ENCODE results near the gene DCBLD1.

The DCBLD1 gene

DNA sequence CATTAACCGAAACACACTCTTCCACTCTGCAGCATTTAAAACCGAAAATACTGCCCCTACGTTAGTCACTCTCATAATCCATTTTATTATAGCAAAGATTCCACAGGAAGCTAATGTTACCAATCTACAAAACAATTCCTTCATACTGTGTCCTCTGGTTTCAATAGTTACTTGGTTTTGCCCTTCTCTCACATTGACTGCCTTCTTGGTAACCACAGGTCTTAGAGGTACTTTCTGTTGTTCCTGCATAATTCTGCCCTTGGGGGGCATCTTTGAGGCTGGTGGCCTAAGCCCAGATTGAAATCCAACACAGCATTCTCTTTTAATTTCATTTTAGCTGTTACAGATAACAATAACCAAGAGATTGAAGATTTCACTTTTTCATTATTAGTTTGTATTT, 9.8 kb upstream of the DCBLD1 start:
- no peak for DNase-seq (ENCODE audit: low read depth)

DNA sequence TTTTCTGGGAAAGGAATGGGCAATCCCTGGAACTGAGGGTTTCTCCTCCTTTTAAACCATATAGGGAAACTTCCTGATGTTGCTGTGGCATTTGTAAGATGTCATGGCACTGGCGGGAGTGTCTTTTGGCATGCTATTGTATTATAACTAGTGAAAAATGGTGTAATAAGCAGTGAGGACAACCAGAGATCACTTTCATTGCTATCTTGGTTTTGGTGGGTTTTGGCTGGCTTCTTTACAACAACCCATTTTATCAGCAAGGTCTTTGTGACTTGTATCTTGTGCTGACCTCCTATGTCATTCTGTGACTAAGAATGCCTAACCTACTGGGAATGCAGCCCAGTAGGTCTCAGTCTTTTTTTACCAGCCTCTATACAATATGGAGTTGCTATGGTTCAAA, 9.1 kb upstream of the DCBLD1 start:
- DNase-seq (ENCODE audit: low read depth): no peak

DNA sequence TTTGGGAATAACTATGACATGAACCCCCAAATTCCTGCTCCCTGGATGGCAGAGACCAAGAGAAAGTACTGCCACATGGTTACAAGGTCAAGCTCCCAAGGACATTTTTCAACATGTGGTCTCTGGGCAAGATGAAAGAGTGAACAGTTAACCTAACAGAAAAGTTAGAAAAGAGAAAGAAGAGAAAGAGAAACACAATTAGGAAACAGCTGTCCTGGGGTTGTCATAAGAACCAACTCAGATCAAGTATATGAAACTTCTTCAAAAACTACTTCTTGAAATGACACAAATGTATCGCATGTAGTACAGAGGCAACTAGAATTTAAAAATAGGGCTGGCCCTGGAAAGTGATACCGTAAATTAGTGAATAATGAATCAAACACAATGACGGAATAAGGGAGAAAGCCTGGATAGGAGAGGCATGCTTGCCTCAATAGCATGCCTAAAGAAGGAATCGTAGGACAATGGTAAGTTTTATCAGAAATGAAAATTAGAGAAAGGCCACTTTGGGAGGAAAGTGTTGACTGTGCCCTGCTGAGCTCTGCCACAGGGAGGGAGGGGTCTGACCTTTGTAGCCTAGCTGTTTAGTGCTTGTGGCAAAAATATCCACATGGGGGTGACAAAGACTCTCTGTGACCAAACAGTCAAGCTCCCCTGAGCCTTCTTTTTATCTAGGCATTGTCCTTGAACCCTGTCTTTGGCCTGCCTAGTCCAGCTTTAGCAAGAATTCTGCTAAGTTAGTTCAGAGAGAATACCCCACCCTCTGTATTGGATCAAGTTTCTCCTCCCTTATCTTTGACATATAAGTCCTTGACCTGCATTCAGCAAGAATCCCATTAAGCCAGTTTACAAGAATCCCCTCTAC, 4.3 kb upstream of the DCBLD1 start:
- no peak for DNase-seq (ENCODE audit: low read depth)

DNA sequence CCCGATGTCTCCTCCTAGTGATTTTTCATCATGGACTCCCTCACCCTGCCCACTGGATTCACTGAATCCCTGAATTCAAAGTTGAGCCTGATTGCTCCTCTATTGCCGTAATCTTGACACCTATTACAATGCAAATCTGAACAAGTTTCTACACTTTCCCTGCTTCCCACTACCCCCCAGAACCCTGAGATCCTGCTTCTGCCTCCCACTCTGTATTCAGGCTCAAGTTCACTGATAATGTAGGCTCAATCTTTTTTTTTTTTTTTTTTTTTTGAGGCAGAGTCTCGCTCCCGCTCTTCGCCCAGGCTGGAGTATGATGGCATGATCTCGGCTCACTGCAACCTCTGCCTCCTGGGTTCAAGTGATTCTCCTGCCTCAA, 3.6 kb upstream of the DCBLD1 start:
- no peak for DNase-seq (ENCODE audit: low read depth)

DNA sequence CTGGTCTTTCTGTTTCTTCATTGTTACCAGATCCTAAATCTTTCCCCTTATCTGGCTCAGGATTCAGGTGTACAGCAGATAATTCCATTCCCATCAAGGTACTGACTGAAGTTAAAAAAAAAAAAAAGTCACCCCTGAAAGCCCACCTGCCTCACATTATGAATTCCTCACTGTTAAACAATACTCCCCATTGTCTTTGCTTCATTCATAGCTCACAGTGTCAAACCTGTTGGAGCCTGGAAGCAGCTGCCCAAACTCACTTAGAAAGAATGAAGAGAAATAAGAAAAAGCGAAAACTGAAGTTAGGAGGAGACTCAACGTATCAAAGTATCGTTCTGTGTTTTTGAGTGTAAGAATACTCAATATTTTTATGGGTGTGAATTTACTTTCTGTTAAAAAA, 1.8 kb upstream of the DCBLD1 start:
- DNase-seq (ENCODE audit: low read depth): no peak

DNA sequence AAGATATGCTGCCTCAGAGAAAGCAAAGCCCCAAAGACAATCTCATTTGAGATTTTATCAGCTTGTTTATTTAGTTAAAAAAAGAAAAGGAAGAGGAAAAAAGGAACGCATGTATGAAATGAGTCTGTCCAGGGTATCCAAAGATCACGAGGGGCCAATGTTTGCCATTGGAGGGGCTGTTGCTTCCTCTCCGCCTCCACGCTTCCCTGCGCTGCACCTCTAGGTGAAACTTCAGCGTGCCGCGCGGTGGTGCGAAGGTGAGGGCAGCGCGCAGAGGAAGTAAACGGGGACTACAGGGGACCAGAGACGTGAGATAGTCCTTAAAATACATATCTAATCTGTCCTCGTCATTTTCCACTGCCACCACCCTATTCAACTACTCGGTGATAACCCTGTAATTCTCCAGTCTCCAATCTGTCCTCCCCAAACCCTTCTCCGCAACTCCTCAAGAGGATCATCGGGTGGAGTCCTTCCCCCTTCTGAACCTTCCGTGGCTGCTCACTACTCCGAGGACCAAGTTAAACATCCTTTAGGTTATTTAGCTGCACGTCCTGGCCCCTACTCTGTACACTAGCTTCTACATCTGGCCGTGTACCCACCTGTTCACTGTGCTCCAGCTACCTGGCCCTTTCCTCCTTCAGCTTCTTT, 1.1 kb upstream of the DCBLD1 start:
- DNase-seq (ENCODE audit: low read depth): no peak

DNA sequence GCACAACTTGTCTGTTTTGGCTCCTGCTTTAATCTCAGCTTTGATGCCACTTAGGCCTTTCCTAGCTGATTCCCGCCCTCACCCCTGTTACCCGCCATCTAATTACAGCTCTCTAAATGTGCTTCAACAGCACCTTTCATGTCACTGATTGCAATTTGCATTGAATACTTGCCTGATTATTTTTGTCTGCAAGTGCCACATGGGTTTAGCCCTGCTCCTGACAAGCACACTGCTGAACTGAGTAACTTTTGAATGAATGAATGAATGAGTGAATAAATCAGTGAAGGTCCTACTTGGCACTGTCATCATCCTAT, 591 bp upstream of the DCBLD1 start:
- DNase-seq (ENCODE audit: low read depth): no peak

DNA sequence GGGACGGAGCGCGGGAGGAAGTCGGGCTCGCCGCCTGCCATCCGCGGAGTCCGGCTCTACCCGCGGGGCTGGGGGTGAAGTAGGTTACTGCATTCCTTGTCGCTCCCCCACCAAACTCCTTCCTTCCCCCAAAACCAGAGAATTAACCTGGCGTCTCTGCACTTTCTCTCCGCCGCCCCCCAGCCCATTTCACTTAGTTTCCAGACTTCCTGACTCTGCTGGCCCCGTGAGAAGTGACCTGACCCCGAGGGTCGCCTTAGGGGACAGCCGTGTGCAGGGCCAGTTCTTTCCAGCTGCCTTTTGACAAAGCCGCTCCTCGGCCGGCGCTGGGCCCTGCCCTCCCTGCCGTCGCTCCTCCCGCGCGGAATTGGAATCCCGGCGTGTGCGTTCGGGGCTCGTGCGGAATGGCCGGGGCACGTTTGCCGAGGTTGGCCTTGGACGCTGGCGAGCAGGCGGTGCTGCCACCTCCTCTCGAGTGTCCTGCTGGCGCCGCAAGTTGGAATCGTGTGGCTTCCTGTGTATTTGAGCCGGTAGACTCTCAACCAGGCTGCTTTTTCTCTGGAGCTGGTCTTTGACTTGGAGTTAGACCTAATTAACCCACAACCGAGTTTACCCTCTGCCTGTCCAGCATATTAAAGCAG, 650 bp downstream of the DCBLD1 start:
- no peak for DNase-seq (ENCODE audit: low read depth)

DNA sequence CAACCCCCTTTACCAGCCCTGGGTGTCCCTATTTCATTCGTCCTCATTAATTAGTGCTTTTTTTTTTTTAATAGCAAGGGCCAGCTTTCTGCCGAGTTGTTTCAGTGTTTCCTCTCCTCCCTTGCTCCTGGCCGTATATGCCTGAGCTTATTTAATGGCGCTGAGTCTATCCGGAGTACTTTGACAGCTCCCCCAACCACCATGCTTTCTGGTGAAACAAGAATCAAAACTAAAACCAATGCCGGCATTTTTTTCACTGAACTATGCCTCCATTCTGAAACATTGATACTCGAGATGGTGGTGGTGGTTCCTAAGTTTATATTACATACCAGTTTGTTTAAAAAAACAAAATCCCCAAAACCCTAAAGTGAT, 1.2 kb downstream of the DCBLD1 start:
- DNase-seq (ENCODE audit: low read depth): no peak

DNA sequence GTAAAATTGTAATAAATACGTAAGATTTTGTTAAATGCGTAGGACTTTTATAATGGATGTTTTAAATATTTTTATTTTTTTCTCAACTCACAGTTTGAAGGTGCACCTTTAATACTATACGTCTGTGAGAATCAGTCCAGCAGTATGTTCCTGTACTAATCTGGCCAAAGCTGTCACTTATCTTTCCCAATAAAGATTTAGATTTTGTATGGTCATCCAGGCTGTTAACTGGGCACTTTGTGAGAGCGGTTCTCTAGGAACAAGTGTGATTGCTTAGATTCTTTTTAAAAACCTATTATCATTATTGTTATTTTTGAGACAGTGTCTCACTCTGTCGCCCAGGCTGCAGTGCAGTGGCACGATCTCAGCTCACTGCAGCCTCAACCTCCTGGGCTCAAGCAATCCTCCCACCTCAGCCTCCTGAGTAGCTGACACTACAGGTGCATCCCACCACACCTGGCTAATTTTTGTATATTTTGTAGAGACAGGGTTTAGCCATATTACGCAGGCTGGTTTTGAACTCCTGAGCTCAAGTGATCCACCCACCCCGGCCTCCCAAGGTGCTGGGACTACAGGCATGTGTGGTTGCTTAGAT, 1.7 kb downstream of the DCBLD1 start:
- no peak for DNase-seq (ENCODE audit: low read depth)

DNA sequence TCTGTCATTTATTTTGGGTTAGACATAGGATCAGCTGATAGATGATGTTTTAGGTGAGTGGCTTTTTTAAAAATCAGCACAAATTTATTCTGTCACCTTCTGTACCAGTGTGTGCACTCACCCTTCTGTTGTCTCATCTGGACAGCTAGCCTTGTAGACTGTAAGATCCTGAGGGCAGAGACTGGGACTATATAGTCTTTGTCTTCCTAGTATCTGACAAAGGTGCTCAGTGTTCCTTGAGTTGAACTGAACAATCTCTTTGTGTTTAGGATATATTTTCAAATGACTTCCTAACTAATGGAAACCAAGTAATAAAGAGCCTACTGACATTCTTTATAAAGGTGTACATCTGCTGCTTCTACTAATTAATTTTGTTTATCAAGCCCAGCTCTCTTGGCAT, 3.0 kb downstream of the DCBLD1 start:
- DNase-seq (ENCODE audit: low read depth): no peak

DNA sequence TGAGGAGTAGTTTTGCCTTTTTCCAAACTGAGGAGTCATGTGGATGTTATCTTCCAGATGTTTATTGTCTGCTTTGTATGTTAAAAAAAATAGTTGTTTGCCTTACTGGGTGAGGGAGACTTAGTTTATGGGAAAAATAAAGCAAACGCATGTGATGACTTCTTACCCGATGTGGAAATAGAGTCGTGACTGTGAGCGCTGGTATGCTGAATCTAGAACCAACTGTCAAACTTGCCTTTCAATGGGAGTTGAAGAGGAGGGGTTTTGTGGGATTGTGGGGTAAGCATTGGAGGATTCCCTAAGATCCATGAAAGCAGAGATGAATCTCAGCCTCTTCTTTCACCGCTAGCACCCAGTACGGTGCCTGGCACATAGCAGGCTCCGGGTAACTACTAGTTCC, 5.3 kb downstream of the DCBLD1 start:
- DNase-seq (ENCODE audit: low read depth): no peak

DNA sequence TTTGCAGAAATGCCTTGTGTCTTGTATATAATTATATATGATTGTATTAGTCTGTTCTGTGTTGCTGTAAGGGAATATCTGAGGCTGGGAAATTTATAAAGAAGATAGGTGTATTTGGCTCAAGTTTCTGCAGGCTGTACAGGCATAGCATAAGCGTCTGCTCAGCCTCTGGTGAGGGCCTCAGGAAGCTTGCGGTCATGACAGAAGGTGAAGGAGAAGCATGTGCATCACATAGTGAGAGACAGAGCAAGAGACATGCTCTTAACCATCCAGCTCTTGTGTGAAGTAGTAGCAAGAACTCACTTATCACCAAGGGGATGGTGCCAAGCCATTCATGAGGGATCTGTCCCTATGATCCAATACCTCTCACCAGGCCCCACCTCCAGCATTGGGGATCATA, 6.5 kb downstream of the DCBLD1 start:
- DNase-seq (ENCODE audit: low read depth): no peak

DNA sequence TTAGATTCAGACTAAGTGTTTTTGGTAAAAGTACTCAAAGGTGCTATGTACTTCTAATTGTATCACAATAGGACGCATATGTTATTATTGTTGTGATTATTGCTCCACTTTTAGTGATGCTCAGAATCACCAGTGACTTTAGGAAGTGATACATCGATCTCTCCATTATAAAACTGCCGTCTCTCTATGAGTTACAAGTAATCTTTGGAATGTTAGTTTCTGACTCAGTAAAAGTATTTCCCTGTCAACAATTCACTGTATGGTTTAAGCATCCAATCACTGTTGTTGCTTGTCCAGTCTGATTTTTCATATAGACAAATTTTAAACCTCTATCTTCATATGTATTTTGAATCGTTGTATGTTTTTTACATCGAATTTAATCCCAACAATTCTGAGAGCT, 9.4 kb downstream of the DCBLD1 start:
- DNase-seq (ENCODE audit: low read depth): no peak

DNA sequence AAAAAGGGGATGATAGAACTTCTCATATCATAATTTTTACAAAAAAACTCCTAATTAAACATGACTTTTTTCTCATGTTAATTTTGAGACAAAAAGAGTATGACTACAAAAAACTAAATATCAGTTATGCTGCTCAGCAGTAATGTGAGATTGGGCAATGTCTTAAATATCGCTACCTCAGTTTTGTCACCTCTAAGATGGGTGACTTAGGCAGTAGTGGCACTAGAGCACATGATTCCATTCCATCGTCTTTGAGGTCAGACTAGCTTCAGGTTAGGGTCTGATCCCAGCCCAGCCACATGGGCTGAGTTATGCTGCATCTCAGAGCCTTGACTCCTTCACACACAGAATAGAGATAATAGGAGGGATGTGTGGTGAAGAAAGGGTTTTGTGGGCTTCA, 11.0 kb downstream of the DCBLD1 start:
- DNase-seq (ENCODE audit: low read depth): no peak

DNA sequence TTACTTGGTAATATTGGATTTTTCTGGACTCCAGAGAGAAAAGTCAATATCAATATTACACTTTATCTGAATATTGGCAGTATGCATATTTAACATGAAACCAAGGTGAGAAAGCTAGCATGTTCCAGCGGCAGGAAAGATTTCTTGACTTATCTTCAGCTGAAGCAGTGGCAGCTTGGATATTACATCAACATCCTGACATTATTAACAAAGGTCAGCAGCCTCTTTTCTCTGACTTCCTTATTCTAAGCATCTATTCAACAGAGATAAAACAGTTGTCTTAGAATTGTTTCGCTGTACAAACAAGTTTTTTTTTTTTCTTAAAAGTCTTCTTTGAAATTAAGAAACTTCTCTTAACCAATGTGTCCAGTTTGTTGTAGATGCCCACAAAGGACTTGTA, 11.8 kb downstream of the DCBLD1 start:
- no peak for DNase-seq (ENCODE audit: low read depth)

DNA sequence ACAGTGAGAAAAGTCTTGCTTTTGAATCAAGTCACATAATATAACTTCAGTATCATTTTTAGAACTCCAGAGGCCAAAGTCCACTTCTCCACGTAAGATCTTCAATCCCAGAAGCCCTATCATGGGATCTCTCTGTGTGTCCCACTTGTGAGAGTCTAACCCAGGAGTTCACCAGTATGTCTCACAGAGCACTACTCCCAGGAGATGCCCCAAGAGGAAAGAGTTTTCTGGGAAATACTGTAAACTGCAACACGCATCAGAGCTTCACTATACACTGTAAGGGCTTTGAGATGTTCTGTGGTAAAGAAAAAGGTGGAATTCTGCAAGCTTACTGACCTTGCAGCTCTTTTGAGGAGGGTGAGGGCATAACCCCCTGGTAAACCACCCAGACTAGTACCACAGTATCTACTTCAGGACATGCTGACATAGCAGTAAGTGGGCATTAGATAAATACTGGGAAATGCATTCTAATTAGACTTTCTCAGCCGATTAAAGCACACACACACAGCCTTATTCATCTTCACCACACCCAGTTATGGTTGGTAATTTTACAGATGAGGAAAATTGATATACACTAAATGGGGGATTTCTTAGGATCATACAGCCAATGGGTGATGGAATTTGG, 12.3 kb downstream of the DCBLD1 start:
- no peak for DNase-seq (ENCODE audit: low read depth)

DNA sequence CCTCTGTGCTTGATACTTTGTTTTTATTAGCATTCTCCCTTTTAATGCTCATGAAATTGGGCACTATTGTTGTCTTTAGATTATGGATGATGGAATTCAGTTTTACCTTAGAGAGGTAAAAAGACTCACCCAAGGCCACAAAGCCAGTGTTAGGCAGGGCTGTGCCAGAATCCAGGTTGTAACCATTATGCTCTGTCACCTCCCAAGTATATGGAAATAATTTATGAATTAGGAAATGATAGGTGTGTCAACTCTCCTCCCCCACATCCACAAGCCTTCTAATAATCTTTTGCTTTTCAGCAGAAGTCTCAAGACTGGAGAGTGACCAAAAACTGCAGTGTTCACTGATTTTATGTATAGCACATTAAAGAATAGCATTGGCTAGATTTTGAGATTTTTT, 13.0 kb downstream of the DCBLD1 start:
- no peak for DNase-seq (ENCODE audit: low read depth)

DNA sequence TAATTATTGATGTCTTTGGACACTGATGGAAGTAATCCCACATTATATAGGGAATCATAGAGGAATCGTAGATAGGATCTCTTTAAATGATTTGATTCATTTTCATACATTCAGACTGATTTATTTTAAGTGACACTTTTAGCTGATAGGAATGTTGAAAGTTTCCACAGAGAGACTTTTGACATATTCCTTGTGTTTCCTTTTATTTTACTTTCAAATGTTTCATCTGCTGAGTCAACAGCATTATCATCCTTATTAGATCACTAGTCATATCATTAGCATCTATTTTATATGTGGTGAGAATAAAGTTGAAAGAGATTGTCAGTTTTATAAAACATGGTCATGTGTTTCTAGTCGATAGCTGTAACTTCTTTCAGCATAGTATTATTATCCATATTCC, 13.4 kb downstream of the DCBLD1 start:
- no peak for DNase-seq (ENCODE audit: low read depth)

DNA sequence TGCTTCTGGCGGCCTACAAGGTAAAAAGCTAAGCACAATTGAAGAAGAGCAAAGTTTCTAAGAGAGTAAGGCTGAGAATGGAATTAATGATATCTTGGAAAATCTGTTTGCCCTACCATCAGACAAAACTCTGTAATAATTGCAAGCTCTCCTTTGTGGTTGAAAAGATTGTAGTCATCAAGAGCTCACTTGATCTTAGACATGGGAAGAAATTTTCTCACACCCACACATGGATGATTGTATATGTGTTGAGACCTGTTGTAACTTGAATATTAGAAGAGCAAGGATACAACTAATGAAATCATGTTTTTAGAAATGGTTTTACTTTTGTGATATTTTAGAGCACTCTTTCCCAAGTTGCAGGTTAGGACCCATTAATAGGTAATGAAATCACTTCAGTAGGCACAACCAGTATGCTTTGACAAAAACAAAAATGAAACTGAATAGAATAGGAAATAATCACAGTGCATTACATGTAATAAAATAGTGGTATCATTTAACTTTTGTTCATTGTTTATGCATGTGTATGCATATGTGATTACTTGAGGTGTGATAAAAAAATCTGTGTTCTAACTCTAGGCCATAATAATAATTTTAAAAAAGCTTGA, 14.0 kb downstream of the DCBLD1 start:
- DNase-seq (ENCODE audit: low read depth): no peak

DNA sequence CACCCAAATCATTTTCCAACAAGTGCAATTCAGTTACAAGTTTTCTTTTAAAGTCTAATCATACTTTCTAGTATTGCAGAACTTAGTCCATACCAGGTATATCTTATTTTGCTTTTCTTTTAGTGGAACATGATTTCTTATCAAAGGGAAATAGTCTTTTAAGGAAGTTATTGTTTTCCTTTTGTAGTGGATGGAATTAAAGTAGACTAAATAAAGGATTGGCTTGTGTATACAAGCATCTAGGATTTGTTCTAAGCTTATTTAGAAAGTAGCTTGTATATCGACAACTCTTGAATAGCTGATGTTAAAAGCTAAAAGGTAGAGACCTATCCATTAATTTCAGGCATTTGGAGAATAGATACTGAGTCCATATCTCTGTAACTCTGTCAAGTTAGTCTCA, 14.8 kb downstream of the DCBLD1 start:
- no peak for DNase-seq (ENCODE audit: low read depth)

DNA sequence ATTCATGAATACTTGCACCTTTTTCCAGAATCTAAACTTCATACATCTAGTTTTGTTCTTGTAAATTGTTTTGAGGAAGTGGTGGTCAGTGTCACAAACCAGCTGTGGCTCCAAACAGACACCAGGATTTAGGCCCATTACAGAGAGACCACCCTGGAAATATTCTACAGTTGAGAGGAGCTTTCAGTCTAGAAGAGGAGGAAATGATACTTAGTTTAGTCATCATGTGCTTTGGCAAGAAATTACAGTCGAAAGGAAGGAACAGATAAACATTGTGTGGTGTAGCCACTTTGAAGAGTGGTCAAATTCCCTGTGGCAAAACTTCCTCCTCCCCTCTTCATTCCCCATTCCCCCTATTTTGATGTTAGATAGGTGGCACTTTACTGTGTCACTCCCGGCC, 15.7 kb downstream of the DCBLD1 start:
- DNase-seq (ENCODE audit: low read depth): no peak
